ENCODE measurements around the gene ADRB1. TPM values are rescaled to one million over a fixed set of nuclear protein-coding genes. Genes with fewer than 3 reads are reported as not detected.

The ADRB1 gene
- total RNA-seq, 2 experiments from 2014 or later = 2.3 to 2.8 TPM

DNA sequence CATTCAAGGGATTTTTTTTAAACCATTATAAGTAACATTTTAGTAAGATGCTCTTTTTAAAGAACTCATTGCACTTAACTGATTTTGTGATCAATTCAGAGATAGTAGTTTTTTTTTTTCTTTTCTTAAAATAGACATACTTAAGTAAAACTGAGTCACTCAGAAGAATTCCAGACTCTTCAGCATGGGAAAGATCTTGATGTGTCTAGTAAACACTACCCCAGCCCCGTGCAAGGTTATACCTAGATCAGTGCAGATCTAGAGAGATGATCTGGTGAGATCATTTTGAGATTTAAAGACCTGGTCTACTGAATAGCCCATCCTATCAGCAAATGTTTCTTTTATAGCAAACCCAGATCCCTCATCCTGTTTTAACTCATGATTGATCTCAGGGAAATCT, 8.6 kb downstream of the ADRB1 start:
- Mint-ChIP-seq H3K4me1 (peaks cover 12% of the 10 kb centered on the region), H3K27me3 (peaks cover 61% of the 10 kb centered on the region), H3K4me3 (no peak overlapping the region), H3K36me3 (no peaks in the 10 kb centered on the region), H3K27ac (no peak overlapping the region), H3K9me3 (ENCODE audit: low read depth) (no peaks in the 10 kb centered on the region)
- CTCF ChIA-PET = no interaction called here
- ATAC-seq = no peak
- no peak for DNase-seq

DNA sequence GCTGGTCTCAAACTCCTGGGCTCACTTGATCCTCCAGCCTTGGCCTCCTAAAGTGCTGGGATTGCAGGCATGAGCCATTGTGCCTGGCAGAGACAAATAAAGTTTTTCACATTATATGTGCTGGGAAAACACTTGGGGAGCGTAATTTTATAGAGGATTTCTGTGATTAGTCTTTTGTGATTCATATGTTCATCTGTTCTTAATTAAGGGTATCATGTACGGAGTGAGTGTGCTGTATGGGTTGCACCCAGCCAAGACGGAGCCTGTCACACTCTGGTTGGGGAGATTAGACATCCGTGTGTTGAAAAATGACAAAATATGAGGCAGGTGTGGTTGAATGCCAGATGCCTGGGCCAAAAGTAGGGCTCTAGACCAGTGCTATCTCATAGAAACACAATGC, 10.3 kb downstream of the ADRB1 start:
- H3K9me3 Mint-ChIP-seq (ENCODE audit: low read depth) = no peaks in the 10 kb centered on the region
- no peak for ATAC-seq

DNA sequence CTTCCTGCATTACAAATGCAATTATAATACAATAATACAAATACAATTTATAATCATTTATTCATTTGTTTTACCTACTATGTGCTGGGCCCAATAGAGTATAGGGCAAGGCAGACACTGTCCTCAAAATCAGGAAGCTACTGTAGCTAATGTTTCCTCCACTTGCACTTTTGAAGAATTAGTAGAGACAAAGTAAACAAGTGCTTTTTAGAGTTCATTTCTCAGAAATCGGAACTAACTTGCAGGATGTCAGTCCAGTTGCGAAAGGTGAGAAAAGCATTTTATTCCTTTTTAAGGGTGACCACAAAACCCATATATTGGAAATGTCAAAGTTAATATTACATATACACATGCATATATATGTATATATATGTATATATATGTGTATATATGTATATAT, 14.2 kb downstream of the ADRB1 start:
- Mint-ChIP-seq H3K27ac (no peak overlapping the region), H3K9me3 (ENCODE audit: low read depth) (no peaks in the 10 kb centered on the region), H3K36me3 (no peaks in the 10 kb centered on the region), H3K27me3 (peaks cover 20% of the 10 kb centered on the region), H3K4me1 (peaks cover 31% of the 10 kb centered on the region), H3K4me3 (no peak overlapping the region)
- CTCF ChIA-PET = interaction anchor here (1.5 to 4.1 kb wide), 2 partner anchors 11 kb away, joined by 6 to 16 read pairs; no protein-coding TSS in a partner anchor
- DNase-seq = no peak
- no peak for ATAC-seq

More for the DNA sequence above, 10.3 kb downstream of the ADRB1 start:
- Mint-ChIP-seq H3K4me1 (peaks cover 9% of the 10 kb centered on the region), H3K27me3 (peaks cover 49% of the 10 kb centered on the region), H3K36me3 (no peaks in the 10 kb centered on the region), H3K4me3 (no peak overlapping the region), H3K27ac (no peak overlapping the region)
- DNase-seq = no peak
- CTCF ChIA-PET = interaction anchor here (0.9 to 1.0 kb wide), 2 partner anchors 50 to 217 kb away, joined by 3 to 4 read pairs; no protein-coding TSS in a partner anchor

DNA sequence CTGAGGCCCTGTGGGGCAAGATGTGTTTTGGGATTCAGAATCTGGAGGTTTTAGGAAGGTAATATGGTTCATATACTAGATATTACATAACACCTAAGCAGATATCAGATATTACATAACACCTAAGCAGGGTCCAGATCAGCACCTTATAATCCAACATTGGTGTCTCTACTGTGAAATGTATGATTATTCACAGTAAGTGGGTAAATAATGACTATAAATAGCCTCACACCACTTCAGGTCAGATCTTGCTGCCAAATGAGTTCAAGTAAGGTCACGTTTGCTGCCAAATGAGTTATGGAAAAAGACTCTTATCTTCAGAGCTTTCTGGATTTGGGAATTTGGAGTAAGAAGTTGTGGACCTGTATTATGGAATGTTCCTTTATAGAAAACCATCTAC, 14.6 kb downstream of the ADRB1 start:
- ATAC-seq (no peak), DNase-seq (no peak)
- Mint-ChIP-seq H3K9me3 (ENCODE audit: low read depth) (no peaks in the 10 kb centered on the region), H3K36me3 (no peaks in the 10 kb centered on the region), H3K4me1 (peaks cover 31% of the 10 kb centered on the region), H3K27me3 (peaks cover 21% of the 10 kb centered on the region), H3K27ac (no peak overlapping the region), H3K4me3 (no peak overlapping the region)
- CTCF ChIA-PET = interaction anchor here (1.5 to 4.1 kb wide), 2 partner anchors 10 to 11 kb away, joined by 6 to 16 read pairs; no protein-coding TSS in a partner anchor

DNA sequence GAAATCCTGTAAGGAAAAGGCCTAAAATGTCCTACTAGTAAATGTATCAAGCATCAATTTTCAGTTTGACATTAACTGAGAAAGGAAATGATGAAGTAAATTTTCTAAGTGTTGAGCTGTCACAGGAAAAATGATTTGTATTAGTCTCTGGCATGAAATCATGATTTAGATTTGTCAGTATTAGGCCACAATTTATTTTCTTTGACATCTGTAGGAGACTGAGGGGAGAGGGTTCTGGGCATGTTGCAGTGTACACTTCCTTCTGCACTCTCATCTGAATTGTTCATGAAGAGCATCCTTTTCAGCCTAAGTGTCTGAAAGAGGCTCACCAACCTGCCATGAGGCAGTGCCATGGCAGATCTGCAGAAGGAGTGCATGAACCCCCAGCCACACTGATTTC, 15.9 kb downstream of the ADRB1 start:
- no peaks in the 10 kb centered on the region for H3K9me3 Mint-ChIP-seq (ENCODE audit: low read depth)
- H3K27ac Mint-ChIP-seq = no peak overlapping the region
- no peak overlapping the region for H3K4me3 Mint-ChIP-seq
- H3K27me3 Mint-ChIP-seq = peaks cover 20% of the 10 kb centered on the region
- H3K36me3 Mint-ChIP-seq = no peaks in the 10 kb centered on the region
- DNase-seq (no peak), ATAC-seq (no peak)
- CTCF ChIA-PET = interaction anchor here (2.5 to 4.1 kb wide), 2 partner anchors 9 to 12 kb away, joined by 10 to 16 read pairs; no protein-coding TSS in a partner anchor
- H3K4me1 Mint-ChIP-seq = peaks cover 31% of the 10 kb centered on the region

DNA sequence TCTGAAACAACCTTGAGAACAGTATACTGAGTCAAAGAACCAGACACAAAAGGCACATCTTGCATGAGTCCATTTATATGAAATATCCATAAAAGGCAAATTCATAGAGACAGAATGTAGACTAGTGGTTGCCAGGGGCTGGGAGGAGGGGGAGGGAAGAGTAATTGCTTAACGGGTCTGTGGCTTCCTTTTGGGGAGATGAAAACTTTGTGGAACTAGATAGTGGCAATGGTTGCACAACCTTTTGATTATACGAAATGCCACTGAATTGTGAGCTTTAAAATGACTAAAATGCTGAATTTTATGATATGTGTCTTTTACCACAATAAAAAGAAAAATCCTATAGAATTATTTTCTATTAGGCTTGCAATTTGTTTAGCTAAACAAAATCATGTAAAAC, 16.8 kb downstream of the ADRB1 start:
- Mint-ChIP-seq H3K27ac (no peak overlapping the region), H3K4me1 (peaks cover 31% of the 10 kb centered on the region), H3K9me3 (ENCODE audit: low read depth) (no peaks in the 10 kb centered on the region), H3K4me3 (no peak overlapping the region), H3K36me3 (no peaks in the 10 kb centered on the region), H3K27me3 (peaks cover 22% of the 10 kb centered on the region)
- peak; percentile 36 for ATAC-seq
- CTCF ChIA-PET = interaction anchor here (0.9 to 4.1 kb wide), 4 partner anchors 8 to 35 kb away, joined by 3 to 16 read pairs (median 6); no protein-coding TSS in a partner anchor
- DNase-seq = no peak

DNA sequence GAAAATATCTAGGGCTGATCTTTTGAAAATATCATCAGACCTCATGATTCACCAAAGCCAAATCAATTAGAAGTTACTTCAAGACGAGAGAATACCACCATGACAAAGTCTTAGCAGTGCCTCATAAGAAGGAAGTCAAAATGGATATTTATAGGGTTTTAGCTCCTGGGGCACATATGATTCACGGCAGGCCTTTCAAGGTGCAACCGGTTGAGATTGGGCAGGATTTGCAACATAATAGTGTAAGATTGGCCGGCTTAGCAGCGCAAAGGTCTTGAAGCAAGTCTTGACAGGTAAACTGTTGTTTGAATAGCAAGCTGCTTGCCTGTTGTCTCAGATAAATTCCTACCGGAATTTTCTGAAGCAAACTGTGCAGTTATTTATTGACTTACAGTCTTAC, 17.5 kb downstream of the ADRB1 start:
- no peak overlapping the region for H3K4me3 Mint-ChIP-seq
- H3K4me1 Mint-ChIP-seq = peaks cover 31% of the 10 kb centered on the region
- CTCF ChIA-PET = interaction anchor here (0.9 to 4.1 kb wide), 3 partner anchors 8 to 13 kb away, joined by 3 to 16 read pairs (median 10); no protein-coding TSS in a partner anchor
- H3K27ac Mint-ChIP-seq = peak overlapping the region; percentile 42
- ATAC-seq (no peak), DNase-seq (no peak)
- H3K27me3 Mint-ChIP-seq = peaks cover 23% of the 10 kb centered on the region
- H3K9me3 Mint-ChIP-seq (ENCODE audit: low read depth) = no peaks in the 10 kb centered on the region
- no peaks in the 10 kb centered on the region for H3K36me3 Mint-ChIP-seq

DNA sequence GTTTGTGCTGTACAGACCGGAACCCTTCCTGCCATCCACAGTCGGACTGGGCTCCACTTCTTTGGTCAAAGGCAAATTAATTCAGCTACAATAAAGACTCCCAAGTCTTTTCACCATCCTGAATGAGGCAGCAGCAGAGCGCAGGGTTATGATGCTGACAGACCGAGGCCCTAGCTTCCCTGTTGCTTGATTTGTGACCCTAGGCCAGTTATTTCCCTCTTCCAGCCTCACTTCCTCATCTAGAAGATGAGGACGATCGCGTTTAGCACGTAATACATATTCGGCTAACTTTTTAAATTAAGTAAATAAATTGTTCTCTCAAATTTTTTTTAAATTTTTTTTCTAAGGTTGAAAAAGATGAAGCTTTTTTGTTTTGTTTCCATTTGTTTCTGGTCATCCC, 18.1 kb downstream of the ADRB1 start:
- Mint-ChIP-seq H3K27me3 (peaks cover 23% of the 10 kb centered on the region), H3K4me3 (no peak overlapping the region), H3K36me3 (no peaks in the 10 kb centered on the region), H3K27ac (no peak overlapping the region), H3K4me1 (peaks cover 31% of the 10 kb centered on the region), H3K9me3 (ENCODE audit: low read depth) (no peaks in the 10 kb centered on the region)
- DNase-seq = no peak
- CTCF ChIA-PET = interaction anchor here (0.7 kb wide), 1 partner anchor 10 kb away, joined by 5 read pairs; no protein-coding TSS in a partner anchor
- ATAC-seq = no peak

DNA sequence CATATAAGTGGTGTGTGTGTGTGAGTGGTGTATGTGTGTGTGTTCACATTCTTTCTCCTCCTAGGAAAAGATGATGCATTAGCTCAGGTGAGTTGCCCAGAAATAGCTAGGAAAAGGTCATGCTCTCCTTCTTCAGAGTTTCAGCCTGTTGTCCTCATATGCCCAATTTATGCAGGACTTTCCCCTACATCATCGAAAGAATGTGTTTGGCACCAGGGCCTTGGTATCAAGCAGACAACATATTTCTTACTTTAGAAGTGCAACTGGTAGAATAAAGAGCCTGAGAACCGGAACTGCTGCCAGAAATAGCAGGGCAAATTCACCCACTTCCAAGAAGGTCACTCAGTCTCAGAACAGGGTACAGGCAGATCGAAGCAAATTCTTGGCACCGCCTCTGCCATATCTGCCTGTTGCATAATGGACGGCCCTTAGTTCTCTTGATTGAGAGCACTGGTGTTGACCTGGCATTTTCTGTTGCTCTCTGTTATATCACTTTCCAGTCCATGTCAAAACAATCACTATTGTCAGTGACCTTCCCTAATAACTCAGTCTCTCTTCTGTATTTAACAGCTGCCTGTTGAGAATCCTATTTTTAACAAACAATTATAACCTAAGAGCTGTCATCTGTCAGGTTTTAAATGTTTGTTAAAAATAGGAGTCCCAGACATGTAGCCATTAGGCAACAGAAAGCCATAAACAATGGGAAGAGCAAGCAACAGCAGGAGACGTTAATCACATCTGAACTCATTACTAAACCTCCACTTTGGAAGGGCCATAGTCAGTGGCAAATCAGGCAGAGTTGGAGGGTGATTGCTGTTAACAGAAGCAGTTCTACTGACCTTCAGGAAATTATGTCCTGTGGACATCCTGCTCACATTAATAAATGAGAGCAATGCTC, 20.7 kb downstream of the ADRB1 start:
- H3K9me3 Mint-ChIP-seq (ENCODE audit: low read depth) = no peaks in the 10 kb centered on the region
- H3K4me1 Mint-ChIP-seq = peaks cover 33% of the 10 kb centered on the region
- no peak for ATAC-seq
- H3K36me3 Mint-ChIP-seq = no peaks in the 10 kb centered on the region
- DNase-seq = no peak
- H3K27me3 Mint-ChIP-seq = peaks cover 23% of the 10 kb centered on the region
- no peak overlapping the region for H3K4me3 Mint-ChIP-seq
- CTCF ChIA-PET = interaction anchor here (1.2 kb wide), 1 partner anchor 18 kb away, joined by 3 read pairs; no protein-coding TSS in a partner anchor
- no peak overlapping the region for H3K27ac Mint-ChIP-seq

DNA sequence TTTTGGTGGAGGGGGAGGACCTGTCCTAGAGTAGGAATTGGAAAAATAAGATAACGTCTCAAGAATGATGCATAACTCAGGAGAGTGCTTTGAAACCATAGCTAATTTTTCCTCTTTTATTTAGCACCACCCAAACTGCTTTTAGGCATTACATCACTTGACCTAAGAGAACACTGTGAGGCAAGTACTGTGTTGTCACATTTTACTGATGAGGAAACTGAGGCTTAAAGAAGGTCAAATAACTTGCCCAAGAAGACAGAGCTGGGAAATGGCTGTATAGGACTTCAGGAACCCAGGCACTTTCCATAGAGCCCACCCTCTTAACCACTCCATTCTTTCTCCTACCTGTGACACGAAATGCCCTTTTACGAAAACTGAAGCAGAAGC, 21.4 kb downstream of the ADRB1 start:
- Mint-ChIP-seq H3K27me3 (peaks cover 23% of the 10 kb centered on the region), H3K36me3 (no peaks in the 10 kb centered on the region), H3K4me3 (no peak overlapping the region), H3K9me3 (ENCODE audit: low read depth) (no peaks in the 10 kb centered on the region), H3K27ac (no peak overlapping the region), H3K4me1 (peaks cover 28% of the 10 kb centered on the region)
- ATAC-seq = no peak
- CTCF ChIA-PET = interaction anchor here (1.1 to 1.2 kb wide), 2 partner anchors 11 to 19 kb away, joined by 3 read pairs; no protein-coding TSS in a partner anchor
- DNase-seq = no peak

DNA sequence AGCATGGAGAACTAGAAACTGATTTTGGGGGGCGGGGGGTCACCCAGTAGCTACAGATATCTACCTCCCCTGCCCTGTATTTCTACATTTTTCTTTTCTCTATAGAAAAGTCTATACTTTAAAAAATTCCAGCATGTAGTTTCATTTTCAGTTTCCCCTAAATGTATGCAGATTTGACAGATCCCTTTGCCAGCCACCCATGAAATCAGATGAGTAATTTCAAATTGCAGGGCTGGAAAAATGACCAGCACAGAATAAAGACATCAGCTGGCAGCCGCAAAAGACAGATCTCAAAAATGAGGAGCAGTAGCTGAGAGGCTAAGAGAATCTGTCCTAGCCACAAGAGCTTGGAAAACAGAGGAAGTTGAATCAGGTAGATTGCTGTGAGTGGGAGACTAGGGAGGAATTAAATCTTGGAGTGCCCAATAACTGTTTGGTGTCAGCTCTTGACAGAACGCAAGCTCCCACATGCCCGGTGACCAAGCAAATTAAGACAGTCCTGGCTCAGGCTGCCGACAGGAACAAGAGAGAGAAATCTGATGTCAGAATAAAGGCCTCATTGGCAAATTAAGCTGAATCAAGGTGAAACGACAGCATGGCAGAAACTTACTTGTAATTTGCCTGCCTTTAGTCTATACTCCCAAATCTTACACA, 24.5 kb downstream of the ADRB1 start:
- CTCF ChIA-PET = interaction anchor here (0.8 to 3.9 kb wide), 9 partner anchors 9 to 364 kb away, joined by 3 to 16 read pairs (median 4); no protein-coding TSS in a partner anchor
- no peaks in the 10 kb centered on the region for H3K36me3 Mint-ChIP-seq
- H3K4me3 Mint-ChIP-seq = no peak overlapping the region
- no peaks in the 10 kb centered on the region for H3K9me3 Mint-ChIP-seq (ENCODE audit: low read depth)
- H3K4me1 Mint-ChIP-seq = peaks cover 27% of the 10 kb centered on the region
- ATAC-seq (peak; percentile 53), DNase-seq (no peak)
- peak overlapping the region; percentile 59 for H3K27ac Mint-ChIP-seq
- peaks cover 18% of the 10 kb centered on the region for H3K27me3 Mint-ChIP-seq

DNA sequence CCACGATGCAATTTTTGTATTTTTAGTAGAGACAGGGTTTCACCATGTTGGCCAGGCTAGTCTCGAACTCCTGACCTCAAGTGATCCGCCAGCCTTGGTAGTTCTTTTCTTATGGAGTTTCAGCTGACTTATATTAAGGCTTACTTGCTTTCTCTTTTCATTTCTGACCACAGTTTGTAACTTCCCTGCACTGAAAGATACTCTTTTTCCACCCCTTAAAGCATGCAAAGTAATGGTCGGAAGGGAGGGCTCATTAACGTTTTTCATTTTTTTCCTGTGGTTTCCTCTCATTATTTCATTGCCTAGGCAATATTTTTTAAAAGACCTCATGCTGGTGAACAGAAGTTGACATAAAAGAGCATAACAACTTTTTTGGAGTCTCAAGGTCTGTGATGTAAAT, 27.0 kb downstream of the ADRB1 start:
- H3K27ac Mint-ChIP-seq = peak overlapping the region; percentile 37
- DNase-seq (no peak), ATAC-seq (no peak)
- no peaks in the 10 kb centered on the region for H3K36me3 Mint-ChIP-seq
- no peaks in the 10 kb centered on the region for H3K9me3 Mint-ChIP-seq (ENCODE audit: low read depth)
- H3K4me1 Mint-ChIP-seq = peaks cover 42% of the 10 kb centered on the region
- CTCF ChIA-PET = interaction anchor here (0.8 to 3.9 kb wide), 3 partner anchors 9 to 11 kb away, joined by 3 to 13 read pairs (median 5); no protein-coding TSS in a partner anchor
- no peak overlapping the region for H3K4me3 Mint-ChIP-seq
- peaks cover 3% of the 10 kb centered on the region for H3K27me3 Mint-ChIP-seq

DNA sequence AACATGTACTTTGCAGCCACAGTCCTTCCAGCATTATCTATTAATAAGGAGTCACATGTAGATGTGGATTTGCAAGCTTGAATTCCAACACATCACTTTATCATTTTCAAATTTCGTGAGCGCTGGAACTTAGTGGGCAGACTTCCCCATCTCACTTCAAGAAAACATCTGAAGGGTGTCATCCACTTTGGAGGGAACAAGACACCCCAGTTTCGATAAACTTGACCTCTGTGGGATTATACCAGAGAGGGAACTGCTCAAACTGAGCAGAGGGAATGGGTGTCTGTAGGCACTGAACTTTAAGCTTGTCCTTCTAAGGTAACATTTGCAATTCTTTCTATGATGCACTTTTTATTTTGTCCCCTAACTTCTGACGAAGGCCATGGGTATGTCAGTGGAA, 27.5 kb downstream of the ADRB1 start:
- DNase-seq (no peak), ATAC-seq (no peak)
- no peaks in the 10 kb centered on the region for H3K9me3 Mint-ChIP-seq (ENCODE audit: low read depth)
- no peaks in the 10 kb centered on the region for H3K36me3 Mint-ChIP-seq
- peaks cover 3% of the 10 kb centered on the region for H3K27me3 Mint-ChIP-seq
- no peak overlapping the region for H3K27ac Mint-ChIP-seq
- CTCF ChIA-PET = interaction anchor here (0.8 to 3.9 kb wide), 6 partner anchors 9 to 400 kb away, joined by 3 to 13 read pairs (median 3); no protein-coding TSS in a partner anchor
- no peak overlapping the region for H3K4me3 Mint-ChIP-seq
- peaks cover 42% of the 10 kb centered on the region for H3K4me1 Mint-ChIP-seq
